Raji (cell line): Measurements from ENCODE around the gene SNRNP40.
A peak's percentile ranks its signal among the peaks of the same experiment; 100 is the strongest.

Source experiments
- POLR2A ChIP-seq: IDR thresholded peaks from 2 replicates; pipeline ENCODE4 v1.6.1; 2011; ENCODE audit warnings: low read depth, low read length, control low read depth; ENCODE audit not compliant: insufficient read depth

Gene SNRNP40

GRCh38 chr1:31296486-31297276 is at the start of gene SNRNP40, which contains the start of gene ZCCHC17:
Gene SNRNP40 (minus strand): TSS chr1:31296788. CDS start chr1:31296751, 37 bp downstream.
Gene ZCCHC17 (plus strand): TSS chr1:31297032. CDS start chr1:31310099, 13,067 bp downstream.
- TF ChIP-seq POLR2A = peak; percentile 97

DNA sequence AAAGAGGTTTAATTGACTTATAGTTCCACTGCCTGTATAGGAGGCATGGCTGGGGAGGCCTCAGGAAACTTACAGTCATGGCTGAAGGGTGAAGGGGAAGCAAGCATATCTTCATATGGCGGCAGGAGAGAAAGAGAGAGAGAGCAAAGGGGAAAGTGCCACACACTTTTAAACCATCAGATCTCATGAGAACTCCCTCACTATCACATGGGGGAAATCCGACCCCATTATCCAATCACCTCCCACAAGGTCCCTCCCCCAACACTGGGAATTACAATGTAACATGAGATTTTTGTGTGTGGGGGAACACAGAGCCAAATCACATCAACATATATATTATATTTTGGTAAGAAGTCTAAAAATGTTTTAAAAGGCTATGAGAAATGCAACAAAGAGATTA is 49.0 kb upstream of the SNRNP40 start:
- no peak for TF ChIP-seq POLR2A

DNA sequence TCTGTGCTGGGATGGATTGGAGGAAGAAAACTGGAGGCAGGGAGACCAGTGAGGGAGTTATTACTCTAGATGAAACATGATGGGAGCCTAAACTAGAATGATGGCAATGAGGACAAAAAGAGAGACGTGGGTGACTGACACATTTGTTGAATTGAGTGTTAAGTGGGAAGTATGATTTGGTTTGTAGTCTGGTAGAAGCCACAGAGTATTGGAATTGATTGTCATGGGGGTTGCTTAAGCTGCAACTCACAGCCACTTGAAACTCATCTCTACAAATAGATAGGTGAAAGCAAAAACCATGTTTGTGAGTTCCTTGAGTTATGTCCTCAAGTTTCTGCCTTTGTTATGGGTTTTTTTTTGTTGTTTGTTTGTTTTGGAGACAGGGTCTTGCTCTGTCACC is 47.9 kb upstream of the SNRNP40 start:
- no peak for TF ChIP-seq POLR2A

DNA sequence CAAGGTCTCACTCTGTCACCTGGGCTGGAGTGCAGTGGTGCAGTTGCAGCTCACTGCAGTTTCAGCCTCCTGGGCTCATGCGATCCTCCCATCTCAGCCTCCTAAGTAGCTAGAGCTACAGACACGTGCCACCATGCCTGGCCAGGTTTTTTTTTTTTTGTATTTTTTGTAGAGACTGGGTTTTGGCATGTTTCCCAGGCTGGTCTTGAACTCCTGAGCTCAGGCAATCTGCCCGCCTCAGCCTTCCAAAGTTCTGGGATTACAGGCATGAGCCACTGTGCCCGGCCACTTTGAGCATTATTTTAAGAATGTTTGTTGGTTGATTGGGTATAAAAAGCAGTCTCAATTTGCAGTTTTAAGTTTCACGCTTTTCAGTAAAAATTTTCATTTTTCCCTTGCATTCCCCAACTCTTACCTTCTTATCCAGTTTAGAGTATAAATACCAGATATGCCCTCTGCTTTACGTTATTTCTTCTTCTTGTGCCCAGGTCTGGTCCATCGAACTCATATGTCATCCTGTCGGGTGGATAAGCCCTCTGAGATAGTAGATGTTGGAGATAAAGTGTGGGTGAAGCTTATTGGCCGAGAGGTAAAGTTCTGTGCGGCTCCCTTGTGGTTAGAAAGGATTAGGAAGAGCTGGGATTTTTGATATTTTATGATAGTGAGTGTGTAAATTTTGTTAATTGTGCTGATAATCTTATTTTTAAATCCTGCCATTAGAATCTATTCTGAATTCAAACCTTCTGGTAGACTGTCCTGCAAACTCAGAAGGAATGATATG is 40.3 kb upstream of the SNRNP40 start:
- TF ChIP-seq POLR2A = no peak

DNA sequence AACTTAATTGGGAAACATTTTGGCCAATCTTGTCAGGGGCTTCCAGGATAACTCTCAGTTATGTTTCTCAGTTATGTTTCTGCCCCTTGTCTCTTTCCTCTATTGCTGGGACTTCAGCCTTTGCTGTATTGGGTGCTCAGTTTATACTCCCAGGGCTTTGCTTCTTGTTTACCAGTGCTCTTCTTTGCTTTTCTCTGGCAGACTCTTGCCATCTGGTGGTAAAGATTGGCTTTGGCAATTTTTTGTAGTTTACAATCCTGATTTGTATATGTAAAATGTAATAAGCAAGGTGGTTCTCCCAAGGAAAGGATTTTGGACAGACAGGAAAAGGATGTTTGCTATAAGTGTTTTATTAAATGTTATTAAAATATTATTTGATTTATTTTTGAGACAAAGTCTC is 38.4 kb upstream of the SNRNP40 start:
- no peak for TF ChIP-seq POLR2A

DNA sequence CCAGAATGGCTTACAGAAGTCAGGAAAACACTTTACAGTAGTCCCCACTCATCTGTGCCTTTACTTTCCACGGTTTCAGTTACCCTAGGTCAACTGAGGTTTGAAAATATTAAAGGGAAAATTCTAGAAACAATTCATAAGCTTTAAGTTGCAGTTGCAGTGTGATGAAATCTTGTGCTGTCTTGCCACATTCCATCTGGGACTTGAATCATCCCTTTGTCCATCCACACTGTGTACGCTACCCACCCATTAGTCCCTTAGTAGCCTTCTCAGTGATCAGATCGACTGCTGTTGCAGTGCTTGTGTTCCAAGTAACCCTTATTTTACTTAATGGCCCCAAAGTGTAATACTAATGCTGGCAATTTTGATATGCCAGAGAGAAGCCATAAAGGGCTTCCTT is 30.8 kb upstream of the SNRNP40 start:
- no peak for TF ChIP-seq POLR2A

DNA sequence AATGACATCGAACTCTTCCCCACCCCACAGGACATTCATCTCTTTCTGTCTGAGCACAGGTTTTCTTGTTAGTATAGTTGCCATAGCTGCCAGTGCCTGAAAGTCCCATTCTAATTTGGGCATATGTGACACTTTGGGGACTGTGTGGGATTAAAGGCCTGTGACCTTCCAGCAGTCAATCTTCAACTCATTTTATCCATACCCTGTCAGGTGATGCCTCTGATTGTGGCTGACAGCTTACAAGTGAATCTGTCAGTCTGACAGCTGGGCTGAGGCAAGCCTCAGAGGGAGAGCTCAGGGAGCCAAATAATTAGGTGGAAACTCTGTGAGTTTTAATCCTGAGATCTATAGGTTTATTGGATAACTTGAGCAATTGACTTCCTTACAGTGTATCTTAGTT is 29.9 kb upstream of the SNRNP40 start:
- no peak for TF ChIP-seq POLR2A

DNA sequence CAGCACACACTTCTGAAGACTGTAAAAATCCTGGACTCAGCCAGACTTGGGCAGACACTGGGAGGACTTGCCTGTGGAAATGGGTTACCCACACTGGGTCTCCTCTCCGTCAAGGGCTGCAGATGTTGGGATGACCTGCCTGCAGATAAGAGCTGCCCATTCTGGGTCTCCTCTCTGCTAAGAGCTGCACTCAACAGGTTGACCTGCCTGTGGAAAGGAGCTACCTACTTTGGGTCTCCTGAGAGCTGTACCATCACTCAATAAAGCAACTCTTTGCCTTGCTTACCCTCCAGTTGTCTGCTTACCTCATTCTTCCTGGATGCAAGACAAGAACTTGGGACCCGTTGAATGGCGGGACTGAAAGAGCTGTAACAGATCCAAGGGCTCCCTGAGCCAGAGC is 28.4 kb upstream of the SNRNP40 start:
- no peak for TF ChIP-seq POLR2A

- no peak for TF ChIP-seq POLR2A
Observed at GRCh38 chr1:31324093-31324492, 27.5 kb upstream of the SNRNP40 start.

GRCh38 chr1:31318146-31318545 is 21.6 kb upstream of the SNRNP40 start:
- TF ChIP-seq POLR2A = no peak

DNA sequence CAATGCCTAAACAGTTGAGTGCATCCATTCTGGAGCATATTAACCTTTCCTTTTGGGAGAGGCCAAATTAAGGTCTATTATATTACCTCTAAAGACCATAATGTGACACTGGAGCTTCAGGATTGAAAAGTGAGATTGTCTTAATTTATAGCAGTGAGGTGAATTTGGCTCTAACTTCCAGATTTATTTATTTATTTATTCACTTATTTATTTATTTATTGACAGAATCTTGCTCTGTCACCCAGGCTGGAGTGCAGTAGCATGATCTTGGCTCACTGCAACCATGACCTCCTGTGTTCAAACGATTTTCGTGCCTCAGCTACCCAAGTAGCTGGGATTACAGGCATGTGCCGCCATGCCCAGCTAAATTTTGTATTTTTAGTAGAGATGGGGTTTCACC is 19.3 kb upstream of the SNRNP40 start:
- no peak for TF ChIP-seq POLR2A

GRCh38 chr1:31310198-31310597 is 13.6 kb upstream of the SNRNP40 start:
- TF ChIP-seq POLR2A = no peak

- no peak for TF ChIP-seq POLR2A
Observed at GRCh38 chr1:31308036-31308435, 11.4 kb upstream of the SNRNP40 start.

DNA sequence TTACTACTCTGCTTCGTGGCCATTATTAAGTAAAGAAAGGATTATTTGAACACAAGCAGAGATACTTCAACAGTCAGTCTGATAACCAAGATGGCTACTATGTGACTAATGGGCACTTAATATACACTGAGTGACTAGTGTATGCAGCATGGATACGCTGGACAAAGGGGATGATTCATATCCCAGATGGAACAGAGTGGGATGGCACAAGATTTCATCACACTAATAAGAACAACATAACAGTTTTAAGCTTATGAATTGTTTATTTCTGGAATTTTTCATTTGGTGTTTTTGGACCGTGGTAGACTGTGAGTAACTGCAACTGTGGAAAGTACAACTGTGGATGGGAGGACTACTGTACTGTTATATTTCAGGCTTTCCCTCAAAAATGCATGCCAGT is 9.7 kb upstream of the SNRNP40 start:
- TF ChIP-seq POLR2A = no peak

- no peak for TF ChIP-seq POLR2A
Observed at GRCh38 chr1:31302709-31303441, 6.3 kb upstream of the SNRNP40 start.

DNA sequence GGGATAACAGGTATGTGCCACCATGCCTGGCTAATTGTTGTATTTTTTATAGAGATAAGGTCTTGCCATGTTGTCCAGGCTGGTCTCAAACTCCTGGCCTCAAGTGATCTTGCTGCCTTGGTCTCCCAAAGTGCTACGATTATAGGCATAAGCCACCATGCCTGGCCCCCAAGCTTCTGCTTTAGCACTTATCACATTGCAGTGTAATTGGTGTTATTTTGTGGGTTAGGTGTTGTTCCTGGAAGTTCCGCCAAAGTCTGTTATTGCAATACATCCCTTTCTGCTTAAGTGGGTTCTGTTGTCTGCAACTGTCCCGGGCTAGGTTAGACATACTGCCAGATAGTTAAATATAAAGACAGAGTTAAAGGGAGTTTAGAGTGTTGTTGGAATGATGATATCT is 3.6 kb upstream of the SNRNP40 start:
- TF ChIP-seq POLR2A = no peak

DNA sequence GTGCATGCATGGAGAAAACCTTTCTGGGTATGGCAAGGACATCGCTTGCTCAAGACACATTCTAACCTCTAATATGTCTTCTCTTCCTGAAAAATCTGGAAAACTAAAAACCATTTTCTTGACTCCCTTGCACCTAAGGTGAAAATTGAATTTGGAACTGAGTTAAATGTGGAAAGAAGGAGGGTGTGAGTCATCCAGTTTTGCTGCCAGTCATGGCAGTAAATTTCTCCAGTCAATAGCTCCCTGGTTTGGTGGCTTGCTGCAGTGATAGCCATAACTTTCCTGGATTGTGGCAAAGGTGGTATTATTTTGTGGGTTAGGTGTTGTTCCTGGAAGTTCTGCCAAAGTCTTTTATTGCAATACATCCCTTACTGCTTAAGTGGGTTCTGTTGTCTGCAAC is 2.8 kb upstream of the SNRNP40 start:
- no peak for TF ChIP-seq POLR2A
